ENCODE data around the gene CACNB2.

The CACNB2 gene

DNA sequence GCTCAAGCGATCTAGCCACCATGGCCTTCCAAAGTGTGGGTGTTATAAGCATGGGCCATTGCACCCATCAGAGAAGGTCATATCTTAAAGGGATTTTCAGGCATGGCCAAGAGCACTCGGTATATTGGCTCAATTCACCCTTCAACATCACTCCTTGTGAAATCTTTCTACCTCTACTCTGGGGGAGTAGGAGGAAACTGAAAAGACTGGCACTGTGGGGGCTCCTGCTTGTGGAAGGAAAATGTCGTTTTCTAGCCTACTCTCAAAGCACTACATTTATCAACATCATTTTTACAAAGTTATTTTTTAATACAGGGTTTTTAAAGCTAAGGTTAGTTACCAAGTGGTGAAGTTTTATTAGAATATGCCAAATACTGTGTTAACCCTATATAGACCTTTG is 42.0 kb upstream of the CACNB2 start:
- WGBS, result 100% methylated on average over 1 of the region's 3 CpGs
- Histone ChIP-seq H2BK5ac (ENCODE audit: low read depth, low read length, poor library complexity, severe bottlenecking) (no peak overlapping the region), H3K14ac (ENCODE audit: low read length in 2 of 2) (peak overlapping the region in 1 of 2 experiments; percentile 79), H4K8ac (ENCODE audit: low read length) (no peak overlapping the region), H2BK15ac (ENCODE audit: low read depth, poor library complexity, severe bottlenecking) (no peak overlapping the region), H2BK120ac (ENCODE audit: low read depth, low read length) (no peak overlapping the region), H3K79me1 (replicated peaks; ENCODE audit: low read length, poor library complexity, severe bottlenecking) (no peaks in the 10 kb centered on the region), H4K91ac (ENCODE audit: low read length) (no peak overlapping the region), H3K9me3 (ENCODE audit: control insufficient read depth, low read length) (no peaks in the 10 kb centered on the region), H3K4me1 (ENCODE audit: control insufficient read depth, insufficient read depth, low read depth, low read length) (no peaks in the 10 kb centered on the region), H3K9ac (ENCODE audit: low read length) (no peak overlapping the region), H3K4me2 (ENCODE audit: low read length, poor library complexity, severe bottlenecking) (no peak overlapping the region), H2AFZ (ENCODE audit: low read depth, low read length) (no peak overlapping the region), H3K36me3 (ENCODE audit: control insufficient read depth in 1 of 2, insufficient read depth in 2 of 2, low read depth in 1 of 2, low read length in 2 of 2) (no peaks in the 10 kb centered on the region), H3K18ac (ENCODE audit: low read depth in 1 of 2, low read length in 2 of 2) (peak overlapping the region in 1 of 2 experiments; percentile 48), H3K4me3 (ENCODE audit: insufficient read depth in 1 of 2, low read depth in 1 of 2, low read length in 2 of 2) (no peak overlapping the region), H2BK12ac (ENCODE audit: low read length in 2 of 2) (peak overlapping the region in 1 of 2 experiments; percentile 63), H2AK5ac (ENCODE audit: low read length, severe bottlenecking) (no peak overlapping the region), H3K23ac (ENCODE audit: low read length in 2 of 2) (no peak overlapping the region), H3K27me3 (ENCODE audit: control insufficient read depth in 1 of 2, insufficient read depth in 1 of 2, low read length in 2 of 2) (peaks cover 0 to 3% of the 10 kb centered on the region in 2 experiments), H3K4ac (ENCODE audit: low read depth in 1 of 2, low read length in 2 of 2) (no peak overlapping the region), H3K27ac (ENCODE audit: low read length, poor library complexity, severe bottlenecking) (no peak overlapping the region)
- no peak for DNase-seq

DNA sequence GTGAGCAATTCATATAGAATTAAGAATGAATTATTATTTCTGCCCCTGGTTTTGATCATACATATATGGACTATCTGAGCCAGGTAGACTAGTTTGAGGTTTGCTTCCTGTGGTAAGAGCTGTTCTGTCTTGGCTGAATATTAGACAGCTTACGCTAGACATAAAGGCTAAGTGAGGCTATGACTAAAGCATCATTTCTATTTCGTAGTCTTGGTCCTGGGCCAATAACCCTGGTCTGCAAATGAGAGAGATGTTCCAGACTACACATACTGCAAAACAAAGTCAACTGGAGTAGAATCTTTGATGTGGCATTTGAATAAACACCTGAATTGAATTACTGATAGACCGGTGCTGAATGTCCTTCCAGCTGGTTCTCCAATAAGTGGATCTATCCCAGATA is 40.8 kb upstream of the CACNB2 start:
- no peak overlapping the region for H2BK15ac ChIP-seq (ENCODE audit: low read depth, poor library complexity, severe bottlenecking)
- no peak overlapping the region for H2AK5ac ChIP-seq (ENCODE audit: low read length, severe bottlenecking)
- no peaks in the 10 kb centered on the region for H3K9me3 ChIP-seq (ENCODE audit: control insufficient read depth, low read length)
- no peaks in the 10 kb centered on the region for H3K36me3 ChIP-seq (ENCODE audit: control insufficient read depth in 1 of 2, insufficient read depth in 2 of 2, low read depth in 1 of 2, low read length in 2 of 2)
- no peak overlapping the region for H3K9ac ChIP-seq (ENCODE audit: low read length)
- no peak overlapping the region for H3K4me3 ChIP-seq (ENCODE audit: insufficient read depth in 1 of 2, low read depth in 1 of 2, low read length in 2 of 2)
- no peak overlapping the region for H3K23ac ChIP-seq (ENCODE audit: low read length in 2 of 2)
- 96% methylated on average over 3 of the region's 3 CpGs for WGBS
- H3K4me1 ChIP-seq (ENCODE audit: control insufficient read depth, insufficient read depth, low read depth, low read length), result no peaks in the 10 kb centered on the region
- H3K14ac ChIP-seq (ENCODE audit: low read length in 2 of 2), result no peak overlapping the region
- no peak overlapping the region for H4K8ac ChIP-seq (ENCODE audit: low read length)
- H3K18ac ChIP-seq (ENCODE audit: low read depth in 1 of 2, low read length in 2 of 2), result no peak overlapping the region
- H3K4ac ChIP-seq (ENCODE audit: low read depth in 1 of 2, low read length in 2 of 2), result no peak overlapping the region
- no peak overlapping the region for H3K4me2 ChIP-seq (ENCODE audit: low read length, poor library complexity, severe bottlenecking)
- peaks cover 0 to 3% of the 10 kb centered on the region in 2 experiments for H3K27me3 ChIP-seq (ENCODE audit: control insufficient read depth in 1 of 2, insufficient read depth in 1 of 2, low read length in 2 of 2)
- H2AFZ ChIP-seq (ENCODE audit: low read depth, low read length), result no peak overlapping the region
- H3K27ac ChIP-seq (ENCODE audit: low read length, poor library complexity, severe bottlenecking), result no peak overlapping the region
- no peaks in the 10 kb centered on the region for H3K79me1 ChIP-seq (replicated peaks; ENCODE audit: low read length, poor library complexity, severe bottlenecking)
- no peak overlapping the region for H2BK12ac ChIP-seq (ENCODE audit: low read length in 2 of 2)
- H2BK5ac ChIP-seq (ENCODE audit: low read depth, low read length, poor library complexity, severe bottlenecking), result no peak overlapping the region
- no peak overlapping the region for H4K91ac ChIP-seq (ENCODE audit: low read length)
- H2BK120ac ChIP-seq (ENCODE audit: low read depth, low read length), result no peak overlapping the region
- DNase-seq, result no peak

DNA sequence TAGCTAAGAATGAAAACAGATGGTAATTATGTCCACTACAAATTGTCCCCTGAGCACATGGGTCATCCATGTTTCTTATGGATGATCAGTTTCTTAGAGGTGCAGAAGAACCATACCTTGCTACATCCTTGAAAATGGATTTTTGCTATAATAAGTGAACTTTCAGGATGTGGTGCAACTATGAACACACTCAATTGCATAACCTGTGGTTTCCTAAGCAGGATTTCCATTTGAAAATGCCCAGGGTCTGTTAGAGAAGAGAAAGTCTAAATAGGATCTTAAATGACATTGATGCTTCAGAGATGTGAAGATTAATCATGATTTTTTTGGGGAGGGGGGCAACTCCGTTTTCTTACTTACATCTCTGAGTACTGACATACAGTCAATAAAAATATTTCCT is 39.6 kb upstream of the CACNB2 start:
- no peak overlapping the region for H2AK5ac ChIP-seq (ENCODE audit: low read length, severe bottlenecking)
- H4K8ac ChIP-seq (ENCODE audit: low read length), result no peak overlapping the region
- H3K18ac ChIP-seq (ENCODE audit: low read depth in 1 of 2, low read length in 2 of 2), result no peak overlapping the region
- WGBS, result no CpG with 5 or more reads among the region's 1 CpG
- DNase-seq, result no peak
- H3K36me3 ChIP-seq (ENCODE audit: control insufficient read depth in 1 of 2, insufficient read depth in 2 of 2, low read depth in 1 of 2, low read length in 2 of 2), result no peaks in the 10 kb centered on the region
- no peaks in the 10 kb centered on the region for H3K79me1 ChIP-seq (replicated peaks; ENCODE audit: low read length, poor library complexity, severe bottlenecking)
- no peak overlapping the region for H3K4me2 ChIP-seq (ENCODE audit: low read length, poor library complexity, severe bottlenecking)
- H3K14ac ChIP-seq (ENCODE audit: low read length in 2 of 2), result no peak overlapping the region
- no peaks in the 10 kb centered on the region for H3K4me1 ChIP-seq (ENCODE audit: control insufficient read depth, insufficient read depth, low read depth, low read length)
- no peak overlapping the region for H2BK120ac ChIP-seq (ENCODE audit: low read depth, low read length)
- H3K9ac ChIP-seq (ENCODE audit: low read length), result no peak overlapping the region
- H2AFZ ChIP-seq (ENCODE audit: low read depth, low read length), result no peak overlapping the region
- no peak overlapping the region for H2BK15ac ChIP-seq (ENCODE audit: low read depth, poor library complexity, severe bottlenecking)
- no peaks in the 10 kb centered on the region for H3K9me3 ChIP-seq (ENCODE audit: control insufficient read depth, low read length)
- no peak overlapping the region for H3K27ac ChIP-seq (ENCODE audit: low read length, poor library complexity, severe bottlenecking)
- no peak overlapping the region for H3K4me3 ChIP-seq (ENCODE audit: insufficient read depth in 1 of 2, low read depth in 1 of 2, low read length in 2 of 2)
- H3K4ac ChIP-seq (ENCODE audit: low read depth in 1 of 2, low read length in 2 of 2), result no peak overlapping the region
- H2BK12ac ChIP-seq (ENCODE audit: low read length in 2 of 2), result no peak overlapping the region
- H3K27me3 ChIP-seq (ENCODE audit: control insufficient read depth in 1 of 2, insufficient read depth in 1 of 2, low read length in 2 of 2), result no peaks in the 10 kb centered on the region
- H4K91ac ChIP-seq (ENCODE audit: low read length), result no peak overlapping the region
- H3K23ac ChIP-seq (ENCODE audit: low read length in 2 of 2), result no peak overlapping the region
- H2BK5ac ChIP-seq (ENCODE audit: low read depth, low read length, poor library complexity, severe bottlenecking), result no peak overlapping the region

GRCh38 chr10:18102404-18102803 is 37.8 kb upstream of the CACNB2 start:
- Histone ChIP-seq H3K14ac (ENCODE audit: low read length in 2 of 2) (no peak overlapping the region), H4K8ac (ENCODE audit: low read length) (no peak overlapping the region), H3K9me3 (ENCODE audit: control insufficient read depth, low read length) (no peaks in the 10 kb centered on the region), H4K91ac (ENCODE audit: low read length) (no peak overlapping the region), H3K4ac (ENCODE audit: low read depth in 1 of 2, low read length in 2 of 2) (no peak overlapping the region), H3K79me1 (replicated peaks; ENCODE audit: low read length, poor library complexity, severe bottlenecking) (no peaks in the 10 kb centered on the region), H2BK15ac (ENCODE audit: low read depth, poor library complexity, severe bottlenecking) (no peak overlapping the region), H3K36me3 (ENCODE audit: control insufficient read depth in 1 of 2, insufficient read depth in 2 of 2, low read depth in 1 of 2, low read length in 2 of 2) (no peaks in the 10 kb centered on the region), H2BK120ac (ENCODE audit: low read depth, low read length) (no peak overlapping the region), H2BK5ac (ENCODE audit: low read depth, low read length, poor library complexity, severe bottlenecking) (no peak overlapping the region), H2AK5ac (ENCODE audit: low read length, severe bottlenecking) (no peak overlapping the region), H3K18ac (ENCODE audit: low read depth in 1 of 2, low read length in 2 of 2) (no peak overlapping the region), H3K4me1 (ENCODE audit: control insufficient read depth, insufficient read depth, low read depth, low read length) (no peaks in the 10 kb centered on the region), H3K27me3 (ENCODE audit: control insufficient read depth in 1 of 2, insufficient read depth in 1 of 2, low read length in 2 of 2) (no peaks in the 10 kb centered on the region), H3K9ac (ENCODE audit: low read length) (no peak overlapping the region), H3K4me3 (ENCODE audit: insufficient read depth in 1 of 2, low read depth in 1 of 2, low read length in 2 of 2) (no peak overlapping the region), H3K27ac (ENCODE audit: low read length, poor library complexity, severe bottlenecking) (no peak overlapping the region), H2AFZ (ENCODE audit: low read depth, low read length) (no peak overlapping the region), H2BK12ac (ENCODE audit: low read length in 2 of 2) (no peak overlapping the region), H3K4me2 (ENCODE audit: low read length, poor library complexity, severe bottlenecking) (no peak overlapping the region), H3K23ac (ENCODE audit: low read length in 2 of 2) (no peak overlapping the region)
- no peak for DNase-seq
- WGBS, result 83% methylated on average over 1 of the region's 1 CpG

All from mesenchymal stem cell (in vitro differentiated cells and primary cell).